ENCODE results near the gene AKAP1. TPM values are rescaled to one million over a fixed set of nuclear protein-coding genes. Genes with fewer than 3 reads are reported as not detected.
"Not testable (repeated sequence)": the region's sequence is repeated elsewhere in the genome, so short reads cannot be mapped to it uniquely, and the experiment has no call there.

The AKAP1 gene
- total and polyA plus RNA-seq, 8 donors = 6.6 to 348 (median 59.4) TPM

DNA sequence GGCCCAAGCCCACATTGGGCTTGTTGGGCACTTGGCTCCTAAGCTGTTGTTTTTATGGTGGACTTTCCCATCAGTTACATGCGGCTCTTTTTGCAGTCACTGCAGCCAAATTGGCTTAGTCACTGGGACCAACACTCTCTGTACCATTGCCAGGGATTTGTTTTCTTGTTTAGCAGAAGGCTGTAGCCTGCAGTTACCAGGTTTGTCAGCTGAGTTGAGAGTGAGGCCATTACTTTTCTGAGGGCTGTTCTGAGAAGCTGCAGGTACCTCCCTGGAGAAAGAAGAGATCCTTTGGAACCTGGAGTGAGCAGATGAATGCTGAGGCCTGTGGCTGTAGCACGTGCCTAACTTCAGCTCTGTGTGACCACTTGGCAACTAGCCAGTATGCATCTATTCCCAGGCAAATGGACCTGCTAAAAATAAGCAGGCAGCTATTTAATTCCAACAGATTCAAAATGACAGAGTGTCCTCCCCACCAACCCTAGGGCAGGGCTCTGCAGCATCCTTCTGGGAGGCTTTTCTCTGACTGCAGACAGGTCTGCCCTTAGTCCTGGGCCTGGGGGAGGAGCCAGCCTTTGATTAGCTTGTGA lies 12.9 kb downstream of the AKAP1 start:
- peaks cover 46 to 89% (median 77%) of the 10 kb centered on the region in 4 donors for H3K4me1 ChIP-seq
- WGBS, 5 donors = 14 to 27% (median 18%) methylated on average over 2 of the region's 2 CpGs
- no peak overlapping the region for H3K4me3 ChIP-seq
- intact Hi-C loops (cut with DNase I; ENCODE audit: low total_unique reads) = no loop called here
- H3K27me3 ChIP-seq = no peaks in the 10 kb centered on the region
- H3K27ac ChIP-seq = peak overlapping the region; percentile 5 to 98 (median 70)
- no peaks in the 10 kb centered on the region for H3K9me3 ChIP-seq
- H3K36me3 ChIP-seq = no peaks in the 10 kb centered on the region
- DNase-seq = peak in 1 of 2 donors; percentile 63
- TF ChIP-seq POLR2A (IDR thresholded peaks at IDR 0.05) (no peak), POLR2AphosphoS5 (IDR thresholded peaks at IDR 0.05) (peak in 2 of 3 donors; percentile 1 to 54)
- TF ChIP-seq, protein P1, sequence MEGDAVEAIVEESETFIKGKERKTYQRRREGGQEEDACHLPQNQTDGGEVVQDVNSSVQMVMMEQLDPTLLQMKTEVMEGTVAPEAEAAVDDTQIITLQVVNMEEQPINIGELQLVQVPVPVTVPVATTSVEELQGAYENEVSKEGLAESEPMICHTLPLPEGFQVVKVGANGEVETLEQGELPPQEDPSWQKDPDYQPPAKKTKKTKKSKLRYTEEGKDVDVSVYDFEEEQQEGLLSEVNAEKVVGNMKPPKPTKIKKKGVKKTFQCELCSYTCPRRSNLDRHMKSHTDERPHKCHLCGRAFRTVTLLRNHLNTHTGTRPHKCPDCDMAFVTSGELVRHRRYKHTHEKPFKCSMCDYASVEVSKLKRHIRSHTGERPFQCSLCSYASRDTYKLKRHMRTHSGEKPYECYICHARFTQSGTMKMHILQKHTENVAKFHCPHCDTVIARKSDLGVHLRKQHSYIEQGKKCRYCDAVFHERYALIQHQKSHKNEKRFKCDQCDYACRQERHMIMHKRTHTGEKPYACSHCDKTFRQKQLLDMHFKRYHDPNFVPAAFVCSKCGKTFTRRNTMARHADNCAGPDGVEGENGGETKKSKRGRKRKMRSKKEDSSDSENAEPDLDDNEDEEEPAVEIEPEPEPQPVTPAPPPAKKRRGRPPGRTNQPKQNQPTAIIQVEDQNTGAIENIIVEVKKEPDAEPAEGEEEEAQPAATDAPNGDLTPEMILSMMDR (IDR thresholded peaks at IDR 0.05) = no peak

DNA sequence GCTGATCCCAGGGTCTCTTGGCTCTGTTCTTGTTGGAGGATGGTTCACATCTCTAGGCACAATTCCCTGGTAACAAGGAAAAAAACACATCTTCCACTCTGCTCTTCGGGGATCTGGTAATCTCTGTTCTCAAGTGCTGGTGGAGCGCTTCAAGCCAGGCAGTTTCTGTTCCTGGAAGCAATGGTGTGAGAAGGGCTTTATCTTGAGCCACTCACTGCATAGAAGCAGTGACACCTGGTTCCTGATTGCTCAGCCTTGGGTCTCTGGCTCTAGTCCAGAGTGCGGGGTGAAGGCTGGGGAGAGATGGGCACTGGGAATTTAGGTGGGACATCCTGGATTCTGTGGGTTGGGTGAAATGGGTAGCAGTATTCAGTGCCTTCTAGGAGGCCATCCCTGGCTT lies 14.1 kb downstream of the AKAP1 start:
- Histone ChIP-seq H3K27ac (peak overlapping the region; percentile 13 to 98 (median 63)), H3K27me3 (no peaks in the 10 kb centered on the region), H3K4me3 (no peak overlapping the region), H3K36me3 (no peaks in the 10 kb centered on the region), H3K9me3 (no peaks in the 10 kb centered on the region), H3K4me1 (peaks cover 42 to 86% (median 71%) of the 10 kb centered on the region in 4 donors)
- no peak for TF ChIP-seq EP300 (IDR thresholded peaks at IDR 0.05)
- TF ChIP-seq POLR2A (IDR thresholded peaks at IDR 0.05) = no peak
- TF ChIP-seq, protein P1 (IDR thresholded peaks at IDR 0.05) = no peak
- TF ChIP-seq POLR2AphosphoS5 (IDR thresholded peaks at IDR 0.05) = no peak
- intact Hi-C loops (cut with DNase I; ENCODE audit: low total_unique reads) = no loop called here
- peak in 1 of 2 donors; percentile 40 for DNase-seq
- 47 to 61% (median 56%) methylated on average over 2 to 3 of the region's 3 CpGs; no CpG with 5 or more reads in 1 of the 5 donors for WGBS, 5 donors

DNA sequence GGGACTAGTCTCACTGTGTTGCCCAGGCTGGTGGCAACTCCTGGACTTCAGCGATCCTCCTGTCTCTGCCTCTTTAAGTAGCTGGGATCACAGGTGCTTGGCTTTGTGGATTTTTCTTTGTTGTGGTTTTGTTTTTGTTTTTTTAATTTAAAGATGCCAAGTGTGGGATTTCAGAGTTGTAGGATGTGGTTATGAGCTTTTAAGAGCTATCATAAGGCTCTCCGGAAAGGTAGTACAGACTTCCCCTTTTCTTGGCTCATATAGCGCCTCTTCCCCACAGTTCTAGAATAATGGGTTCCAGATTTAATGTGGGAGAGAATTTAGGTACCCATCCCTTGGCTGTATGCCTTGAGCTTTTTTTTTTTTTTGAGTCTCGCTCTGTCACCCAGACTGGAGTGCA lies 17.1 kb downstream of the AKAP1 start:
- Histone ChIP-seq H3K27me3 (no peaks in the 10 kb centered on the region), H3K27ac (peak overlapping the region in 1 of 5 donors; percentile 29), H3K4me1 (peaks cover 35 to 86% (median 65%) of the 10 kb centered on the region in 4 donors), H3K9me3 (no peaks in the 10 kb centered on the region), H3K4me3 (no peak overlapping the region), H3K36me3 (peaks cover 3 to 19% (median 17%) of the 10 kb centered on the region in 4 donors)
- WGBS, 5 donors = 81 to 92% (median 87%) methylated on average over 4 of the region's 4 CpGs
- intact Hi-C loops (cut with DNase I; ENCODE audit: low total_unique reads) = no loop called here
- DNase-seq = no peak
- TF ChIP-seq EP300 (IDR thresholded peaks at IDR 0.05) (no peak), POLR2A (IDR thresholded peaks at IDR 0.05) (no peak), POLR2AphosphoS5 (IDR thresholded peaks at IDR 0.05) (no peak)
- TF ChIP-seq, protein P1 (IDR thresholded peaks at IDR 0.05) = no peak

DNA sequence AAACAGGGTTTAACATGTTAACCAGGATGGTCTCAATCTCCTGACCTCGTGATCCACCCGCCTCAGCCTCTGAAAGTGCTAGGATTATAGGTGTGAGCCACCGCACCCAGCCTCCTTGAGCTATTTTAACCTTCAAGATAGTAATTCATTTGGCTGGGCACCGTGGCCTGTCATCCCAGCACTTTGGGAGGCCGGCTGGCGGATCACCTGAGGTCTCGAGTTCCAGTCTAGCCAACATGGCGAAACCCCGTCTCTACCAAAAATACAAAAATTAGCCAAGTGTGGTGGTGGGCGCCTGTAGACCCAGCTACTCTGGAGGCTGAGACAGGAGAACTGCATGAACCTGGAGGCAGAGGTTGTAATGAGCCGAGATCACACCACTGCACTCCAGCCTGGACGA lies 17.6 kb downstream of the AKAP1 start:
- intact Hi-C loops (cut with DNase I; ENCODE audit: low total_unique reads) = not testable (repeated sequence)
- H3K4me1 ChIP-seq = peaks cover 29 to 84% (median 63%) of the 10 kb centered on the region in 4 donors

More for the DNA sequence above, 17.6 kb downstream of the AKAP1 start:
- 88 to 91% (median 89%) methylated on average over 12 of the region's 12 CpGs for WGBS, 5 donors
- DNase-seq, H3K4me3 ChIP-seq, H3K9me3 ChIP-seq, H3K27me3 ChIP-seq: not testable (repeated sequence)
- H3K27ac ChIP-seq = peak overlapping the region in 1 of 5 donors; percentile 29
- peaks cover 3 to 24% (median 19%) of the 10 kb centered on the region in 4 donors for H3K36me3 ChIP-seq
